Measurements from ENCODE around the gene RAB11FIP4. TPM values are rescaled to one million over a fixed set of nuclear protein-coding genes. Genes with fewer than 3 reads are reported as not detected.

The RAB11FIP4 gene
- total RNA-seq, 1 experiment from 2014 or later: under 0.01 TPM

DNA sequence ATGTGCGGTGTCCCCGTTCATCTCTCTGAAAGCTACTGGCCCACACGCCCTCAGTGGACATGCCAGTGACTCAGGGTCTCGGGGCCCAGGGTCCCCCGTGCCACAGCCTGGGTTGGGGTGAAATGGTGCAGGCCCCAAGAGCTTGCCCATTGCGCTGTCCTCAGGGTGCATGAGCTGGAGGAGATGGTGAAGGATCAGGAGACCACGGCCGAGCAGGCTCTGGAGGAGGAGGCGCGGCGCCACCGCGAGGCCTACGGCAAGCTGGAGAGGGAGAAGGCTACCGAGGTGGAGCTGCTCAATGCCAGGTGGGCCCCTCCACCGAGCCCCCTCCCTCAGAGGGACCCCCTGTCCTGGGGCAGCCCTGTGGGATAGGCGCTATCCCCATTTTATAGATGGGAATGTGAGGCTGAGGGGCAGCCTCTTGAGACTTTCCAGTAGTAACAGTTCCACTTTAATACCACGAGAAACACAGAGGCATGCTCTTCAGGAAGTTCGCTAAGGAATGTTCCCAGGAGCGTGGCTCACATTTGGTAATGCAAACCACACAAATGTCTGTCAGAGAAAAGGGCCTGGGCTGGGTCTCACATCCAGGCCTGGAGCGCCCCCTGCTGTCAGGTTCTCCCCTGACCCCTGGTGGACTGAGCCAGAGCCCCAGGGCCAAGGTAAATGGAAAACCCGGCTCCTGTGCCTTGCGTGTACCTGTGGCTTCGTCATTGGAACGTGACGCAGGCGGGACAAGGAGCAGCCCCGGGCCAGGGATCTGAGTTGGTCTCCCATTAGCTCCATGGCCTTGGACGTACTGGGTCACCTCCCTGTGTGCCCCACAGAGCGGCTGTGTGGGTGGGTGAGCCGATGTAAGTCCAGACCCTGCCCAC is 133.7 kb downstream of the RAB11FIP4 start:
- DNase-seq (ENCODE audit: low read depth): peak; percentile 81

DNA sequence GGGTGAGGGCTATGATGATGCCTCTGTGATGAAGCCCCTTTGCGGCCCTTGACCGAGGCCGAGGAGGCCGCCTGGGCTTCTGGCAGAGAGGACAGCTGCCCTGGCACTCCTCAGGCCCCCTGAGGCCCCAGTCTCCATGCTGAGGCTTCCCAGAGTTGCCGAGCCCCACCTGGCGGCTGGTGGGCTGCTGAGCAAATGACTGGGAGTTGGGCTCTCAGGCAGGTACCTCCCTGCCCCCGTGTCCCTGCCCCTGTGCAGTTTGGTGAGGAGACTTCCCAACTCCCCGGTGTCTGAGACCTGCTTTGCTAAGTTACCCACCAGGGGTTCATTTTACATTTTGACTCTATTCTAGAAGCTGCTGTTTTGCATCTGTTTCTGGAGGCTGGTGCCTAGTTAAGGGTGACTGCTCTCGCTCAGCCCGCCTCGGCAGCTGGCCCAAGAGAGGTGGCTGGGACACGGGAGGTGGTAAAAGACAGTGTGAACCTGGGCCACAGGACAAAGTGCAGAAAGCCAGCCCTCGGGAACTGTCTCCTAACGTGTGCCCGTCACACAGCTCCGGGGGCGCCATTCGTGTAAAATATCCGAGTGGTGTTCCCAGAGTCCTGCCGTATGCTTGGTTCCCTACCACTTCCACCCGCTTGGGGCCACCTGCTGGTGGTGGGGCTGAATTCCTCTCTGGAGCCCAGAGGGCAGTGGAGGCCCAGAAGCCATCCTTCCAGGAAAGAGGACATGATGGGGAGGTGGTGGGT is 134.5 kb downstream of the RAB11FIP4 start:
- DNase-seq (ENCODE audit: low read depth): peak; percentile 28

DNA sequence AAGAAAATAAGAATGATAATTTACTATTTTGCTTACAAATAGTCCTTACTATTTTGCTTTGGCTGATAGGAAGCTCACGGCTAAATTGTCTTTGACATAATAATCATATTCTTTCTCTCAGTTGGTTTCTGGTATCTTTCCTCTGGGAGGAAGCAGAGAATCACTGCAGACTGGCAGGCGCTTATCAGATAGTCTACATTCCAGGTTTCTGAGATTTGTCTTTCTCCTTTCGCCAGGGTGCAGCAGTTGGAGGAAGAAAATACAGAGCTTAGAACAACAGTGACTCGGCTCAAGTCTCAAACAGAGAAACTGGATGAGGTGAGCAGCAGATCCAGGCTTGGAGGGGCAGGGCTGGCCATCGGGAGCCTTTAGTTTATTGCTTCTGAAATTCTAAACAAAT is 136.1 kb downstream of the RAB11FIP4 start:
- peak; percentile 13 for DNase-seq (ENCODE audit: low read depth)

DNA sequence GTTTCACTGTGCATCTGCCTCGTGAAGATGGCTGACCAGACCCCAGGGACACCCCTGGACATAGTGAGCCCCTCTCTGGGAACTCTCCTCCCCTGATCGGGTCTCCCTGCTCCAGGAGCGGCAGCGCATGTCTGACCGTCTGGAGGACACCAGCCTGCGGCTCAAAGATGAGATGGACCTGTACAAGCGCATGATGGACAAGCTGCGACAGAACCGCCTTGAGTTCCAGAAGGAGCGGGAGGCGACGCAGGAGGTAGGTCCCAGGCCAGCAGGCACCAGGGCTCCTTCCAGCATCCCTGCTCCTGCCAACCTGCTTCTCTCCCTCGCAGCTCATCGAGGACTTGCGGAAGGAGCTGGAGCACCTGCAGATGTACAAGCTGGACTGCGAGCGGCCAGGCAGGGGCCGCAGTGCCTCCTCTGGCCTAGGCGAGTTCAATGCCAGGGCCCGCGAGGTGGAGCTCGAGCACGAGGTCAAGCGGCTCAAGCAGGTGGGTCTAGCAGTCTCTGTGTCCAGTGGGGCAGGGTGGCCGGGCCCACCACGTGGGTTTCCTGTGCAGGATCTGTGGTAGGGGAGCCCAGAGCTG is 136.9 kb downstream of the RAB11FIP4 start:
- no peak for DNase-seq (ENCODE audit: low read depth)

DNA sequence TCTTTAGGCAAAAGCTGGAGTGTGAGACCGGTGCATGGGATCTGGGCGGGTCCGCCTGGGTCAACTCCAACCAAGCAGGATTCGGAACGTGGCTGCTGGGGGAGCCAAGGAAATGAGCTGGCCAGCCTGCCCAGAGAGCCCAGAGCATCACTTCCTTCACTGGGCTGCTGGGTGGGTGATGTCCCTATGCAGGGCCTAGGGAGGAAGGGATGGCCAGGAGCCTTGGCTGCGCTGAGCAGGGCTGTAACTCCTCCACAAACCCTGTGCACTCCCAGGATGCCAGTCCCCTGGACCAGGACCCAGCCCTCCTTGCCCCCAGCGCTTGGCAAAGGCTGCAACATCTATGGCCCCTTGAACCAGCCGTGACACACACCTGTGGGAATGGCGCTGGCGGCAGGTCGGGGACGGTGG is 138.4 kb downstream of the RAB11FIP4 start:
- DNase-seq (ENCODE audit: low read depth): no peak

DNA sequence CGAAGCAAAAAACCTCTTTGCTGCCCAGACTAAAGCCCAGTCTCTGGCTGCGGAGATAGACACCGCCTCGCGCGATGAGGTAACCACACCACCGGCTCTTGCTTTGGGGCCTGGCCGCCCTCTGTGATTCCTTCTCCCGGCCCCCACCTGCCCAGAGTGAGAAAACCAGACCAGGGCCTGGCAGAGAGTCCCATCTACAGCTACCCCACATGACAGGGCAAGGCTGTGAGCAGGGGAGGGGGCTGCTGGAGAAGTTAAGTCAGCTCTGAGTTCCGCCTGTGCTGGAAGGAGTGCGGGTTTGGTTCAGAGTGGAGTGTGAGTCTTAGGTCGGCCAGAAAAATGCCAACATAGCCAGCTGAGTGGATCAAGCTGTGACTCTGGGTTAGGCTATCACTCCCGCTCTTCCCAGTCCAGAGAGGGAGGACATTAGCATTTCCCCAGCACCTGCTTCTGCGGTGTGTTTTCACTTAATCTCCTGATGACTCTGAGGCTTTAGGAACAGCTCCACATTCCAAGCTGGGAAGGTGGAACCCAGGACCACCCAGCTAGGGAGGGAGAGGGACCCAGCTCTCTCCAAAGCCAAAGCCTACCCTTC is 139.0 kb downstream of the RAB11FIP4 start:
- no peak for DNase-seq (ENCODE audit: low read depth)

DNA sequence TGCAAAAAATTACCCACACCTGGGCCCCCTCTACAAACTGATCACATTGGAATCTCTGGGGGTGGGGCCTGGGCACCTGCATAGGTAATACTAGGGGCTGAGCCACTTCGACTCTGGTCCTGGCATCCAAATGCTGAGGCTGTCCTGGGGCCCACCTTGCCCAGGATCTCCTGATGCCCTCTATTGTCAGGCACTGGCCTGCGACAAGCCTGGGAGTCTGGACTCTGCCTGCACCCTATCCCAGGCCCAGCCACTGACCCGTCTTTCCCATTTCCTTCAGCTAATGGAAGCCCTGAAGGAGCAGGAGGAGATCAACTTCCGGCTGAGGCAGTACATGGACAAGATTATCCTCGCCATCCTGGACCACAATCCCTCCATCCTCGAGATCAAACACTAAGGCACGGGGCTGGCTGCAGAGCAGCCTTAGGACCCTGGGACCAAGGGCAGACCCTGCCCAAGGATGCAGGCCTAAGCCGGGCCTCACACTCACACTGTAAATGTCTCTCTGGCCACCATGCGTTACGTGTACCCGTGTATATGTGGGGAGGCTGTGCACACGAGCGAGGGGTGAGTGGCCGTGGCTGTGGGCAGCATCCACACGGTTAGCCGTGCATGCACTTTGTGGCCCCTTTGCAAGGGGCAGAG is 140.0 kb downstream of the RAB11FIP4 start:
- DNase-seq (ENCODE audit: low read depth): no peak

DNA sequence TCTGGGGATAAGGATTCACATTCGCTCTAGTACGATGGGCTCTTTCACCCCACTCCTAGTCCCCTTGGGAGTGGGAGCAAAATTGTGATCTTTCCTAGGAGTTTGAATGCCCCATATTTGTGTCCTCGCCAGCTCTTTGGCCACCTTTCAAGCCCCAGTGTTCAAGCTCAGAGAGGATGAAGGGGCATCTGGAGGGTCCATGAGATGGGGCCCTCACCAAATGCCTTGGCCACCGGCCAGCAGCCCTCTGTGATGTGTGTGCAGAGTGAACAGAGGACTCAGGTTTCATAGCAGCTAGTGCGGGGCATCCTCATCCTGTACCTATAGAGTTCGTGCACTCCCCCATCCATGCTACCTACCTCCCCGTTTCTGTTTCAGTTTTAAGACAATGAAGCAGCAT is 140.6 kb downstream of the RAB11FIP4 start:
- no peak for DNase-seq (ENCODE audit: low read depth)

DNA sequence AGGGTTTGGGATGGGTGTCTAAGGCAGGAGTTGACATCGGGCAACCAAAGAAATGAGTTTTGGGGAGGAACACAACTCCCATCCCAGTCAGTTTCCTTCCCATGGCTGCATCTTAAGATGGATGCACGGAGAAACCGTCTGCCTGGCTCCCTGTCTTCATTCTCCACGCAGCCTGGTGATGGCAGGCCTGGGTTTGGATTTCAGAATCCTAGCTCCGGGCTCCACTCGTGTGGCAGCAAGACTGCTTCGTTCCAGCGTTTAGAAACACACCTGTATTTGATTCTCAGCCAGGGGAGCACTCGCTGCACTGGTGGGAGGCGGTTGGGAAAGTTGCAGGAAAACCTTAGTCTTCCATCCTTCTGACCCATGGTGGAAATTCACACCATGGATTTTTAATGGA is 141.1 kb downstream of the RAB11FIP4 start:
- DNase-seq (ENCODE audit: low read depth): no peak

DNA sequence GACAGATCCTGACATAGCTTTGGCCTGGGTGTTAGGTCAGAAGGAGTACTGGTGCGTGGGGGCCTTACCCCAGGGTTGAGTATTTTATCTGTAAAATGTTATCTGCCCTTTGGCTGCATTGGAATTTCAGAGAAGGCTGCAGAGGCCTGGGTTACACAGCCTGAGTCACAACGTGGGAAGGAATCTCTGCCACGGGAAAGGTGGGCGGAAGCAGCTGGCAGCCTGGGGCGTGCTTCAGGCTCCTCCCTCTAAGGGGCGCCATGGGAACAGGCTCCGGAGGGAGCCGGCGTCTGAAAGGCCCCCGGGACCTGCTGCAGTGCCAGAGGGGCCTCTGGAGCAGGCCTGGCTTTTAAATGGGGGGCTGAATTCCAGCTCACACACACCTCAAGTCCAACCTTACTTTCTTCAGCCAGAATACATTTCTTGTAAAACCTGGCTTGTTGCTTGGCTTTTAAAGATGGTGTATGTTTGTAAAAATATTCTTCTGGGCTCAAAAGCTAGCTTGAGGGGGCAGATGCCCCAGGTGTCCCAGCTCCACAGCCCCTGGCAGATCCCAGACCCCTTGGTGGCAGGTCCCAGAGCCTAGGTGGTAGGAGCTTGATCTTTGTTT is 142.2 kb downstream of the RAB11FIP4 start:
- peak; percentile 75 for DNase-seq (ENCODE audit: low read depth)

DNA sequence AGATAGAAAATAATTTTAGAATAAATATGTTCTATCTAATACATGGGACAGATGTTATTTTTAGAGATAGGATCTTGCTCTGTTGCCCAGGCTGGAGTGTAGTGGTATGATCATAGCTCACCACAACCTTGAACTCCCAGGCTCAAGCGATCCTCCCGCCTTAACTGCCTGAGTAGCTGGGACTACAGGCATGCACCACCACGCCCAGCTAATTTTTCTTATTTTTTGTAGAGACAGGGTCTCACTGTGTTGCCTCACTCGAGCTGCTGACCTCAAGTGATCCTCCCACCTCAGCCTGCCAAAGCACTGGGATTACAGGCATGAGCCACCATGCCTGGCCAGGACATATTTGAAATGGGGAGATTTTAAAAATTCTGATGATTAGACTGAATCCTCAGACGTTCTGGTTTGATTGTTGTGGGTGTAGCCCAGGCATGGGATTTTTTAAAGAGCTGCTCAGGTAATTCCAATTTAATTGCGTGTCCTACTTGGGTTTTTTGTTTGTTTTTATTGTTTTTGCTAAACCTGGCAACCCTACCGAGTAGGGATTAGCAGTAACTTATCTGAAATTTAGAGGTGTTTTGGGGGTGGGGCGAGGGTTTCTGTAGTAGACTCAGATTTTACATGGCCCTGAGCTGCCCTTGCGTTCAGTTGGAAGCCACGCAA is 142.9 kb downstream of the RAB11FIP4 start:
- DNase-seq (ENCODE audit: low read depth): no peak

DNA sequence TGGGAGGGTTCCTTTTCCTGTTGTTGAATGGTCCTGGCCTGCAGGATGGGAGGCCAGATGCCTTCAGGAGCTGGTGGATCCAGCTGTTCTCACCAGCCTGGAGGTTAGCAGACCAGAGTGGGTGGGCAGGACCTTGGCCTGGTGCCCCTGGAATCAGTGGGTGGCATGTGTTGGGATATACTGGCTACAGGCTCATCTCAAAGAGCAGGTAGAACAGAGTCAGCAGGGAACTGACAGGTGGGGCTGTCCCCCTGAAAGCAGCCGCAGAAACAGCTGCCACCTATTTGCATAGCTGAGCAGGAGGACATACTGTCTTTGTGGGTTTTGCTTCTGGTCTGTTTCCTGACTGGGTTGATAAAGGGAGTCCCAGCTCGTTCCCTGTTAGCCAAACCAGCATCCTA is 144.1 kb downstream of the RAB11FIP4 start:
- DNase-seq (ENCODE audit: low read depth): no peak

DNA sequence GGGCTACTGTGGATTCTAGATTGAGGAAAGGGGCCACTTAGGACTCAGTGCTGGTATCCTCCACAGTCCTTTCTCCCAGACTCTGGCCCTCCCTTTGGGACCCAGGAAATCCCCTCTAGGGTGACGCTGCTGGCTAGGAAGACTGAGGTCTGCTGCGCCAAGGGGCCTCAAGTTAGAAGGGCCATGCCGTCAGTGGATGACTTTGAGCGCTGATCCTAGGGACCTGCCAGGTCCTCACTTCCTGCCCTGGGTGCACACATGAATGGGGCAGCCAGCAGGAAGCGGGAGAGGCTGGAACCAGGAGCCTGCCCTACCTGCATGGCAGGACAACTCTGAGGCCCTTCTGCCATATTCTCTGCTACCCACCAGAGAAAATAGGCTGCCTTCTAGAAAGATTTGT is 145.0 kb downstream of the RAB11FIP4 start:
- no peak for DNase-seq (ENCODE audit: low read depth)

DNA sequence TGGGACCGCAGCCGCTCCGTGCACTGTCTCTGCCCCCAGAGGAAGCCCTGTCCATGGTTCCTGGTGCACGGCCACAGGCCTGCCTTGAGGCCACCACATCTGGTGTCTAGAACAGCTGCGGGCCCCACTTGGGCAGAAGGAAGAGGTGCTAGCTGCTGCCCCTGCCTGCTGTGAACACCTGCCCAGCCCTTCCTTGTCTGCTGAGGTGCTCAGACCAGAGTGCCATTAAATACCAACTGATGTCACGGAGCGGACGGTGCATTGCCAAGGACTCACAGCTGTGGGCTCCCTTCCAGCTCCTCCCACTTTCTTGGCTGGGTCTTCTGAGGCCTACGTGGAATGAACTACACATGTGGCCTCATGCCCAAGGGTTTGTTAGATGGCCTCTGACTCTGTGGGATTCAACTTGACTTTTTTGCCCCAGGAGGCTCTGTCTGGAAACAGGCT is 146.1 kb downstream of the RAB11FIP4 start:
- peak; percentile 42 for DNase-seq (ENCODE audit: low read depth)

DNA sequence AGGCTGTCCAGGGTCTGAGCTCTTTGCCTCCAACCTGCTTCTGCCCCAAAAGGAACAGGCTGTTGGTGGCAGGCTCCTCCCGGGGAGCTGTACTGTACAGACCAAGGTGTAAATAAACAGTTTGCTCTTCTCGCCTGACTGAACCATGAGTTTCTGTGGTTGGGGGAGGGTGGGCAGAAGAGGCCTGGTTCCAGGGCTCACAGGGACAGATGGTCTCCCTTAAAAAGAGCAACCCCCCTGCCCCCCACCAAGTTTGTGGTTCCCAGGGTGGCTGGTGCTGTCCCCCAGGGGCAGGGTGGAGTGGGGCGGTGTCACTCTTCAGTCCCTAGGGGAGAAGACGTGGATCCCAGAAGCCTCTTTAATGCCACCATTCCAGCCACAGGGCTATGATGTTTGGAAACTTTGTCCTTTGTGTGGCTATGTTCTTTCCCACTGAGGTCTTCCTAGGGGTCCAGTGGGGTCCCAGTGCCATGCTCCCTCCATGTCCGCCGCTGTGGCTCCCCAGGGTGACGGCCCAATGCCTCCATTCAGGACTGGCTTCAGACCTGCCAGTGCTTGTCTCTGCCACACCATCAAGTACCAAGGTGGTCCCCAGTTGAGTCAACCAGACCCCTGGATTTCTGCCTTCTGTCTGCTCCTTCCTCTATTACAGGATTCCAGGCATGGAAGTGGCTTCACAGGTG is 146.7 kb downstream of the RAB11FIP4 start:
- no peak for DNase-seq (ENCODE audit: low read depth)

DNA sequence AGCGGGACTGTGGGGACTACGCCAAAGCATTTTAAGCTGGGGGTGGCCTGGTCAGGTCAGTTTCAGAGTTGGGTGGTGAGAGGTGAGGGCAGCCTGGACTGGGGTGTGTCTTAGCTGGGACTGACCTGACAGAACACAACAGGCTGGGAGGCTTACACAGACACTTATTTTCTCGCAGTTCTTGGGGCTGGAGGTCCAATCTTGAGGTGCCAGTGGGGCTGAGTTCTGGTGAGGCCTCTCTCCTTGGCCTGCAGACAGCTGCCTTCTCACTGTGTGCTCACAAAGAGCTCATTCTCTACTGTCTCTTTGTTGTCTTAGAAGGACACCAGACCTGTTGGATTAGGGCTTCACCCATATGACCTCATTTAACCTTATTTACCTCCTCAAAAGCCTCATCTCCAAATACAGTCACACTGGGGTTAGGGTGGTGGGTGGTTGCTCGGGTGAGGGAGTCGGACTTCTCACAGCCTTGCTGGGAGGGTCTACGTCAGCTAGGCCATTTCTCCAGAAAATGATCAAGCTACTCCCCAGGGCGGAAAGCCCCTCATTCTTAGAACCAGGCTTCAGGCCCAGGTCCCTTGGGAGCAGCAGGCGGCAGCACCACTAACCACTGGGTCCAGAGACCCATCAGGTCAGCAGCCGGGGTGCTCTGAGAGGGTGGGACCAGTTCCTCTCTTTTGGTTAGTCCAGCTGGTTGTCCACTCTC is 149.3 kb downstream of the RAB11FIP4 start:
- DNase-seq (ENCODE audit: low read depth): no peak

DNA sequence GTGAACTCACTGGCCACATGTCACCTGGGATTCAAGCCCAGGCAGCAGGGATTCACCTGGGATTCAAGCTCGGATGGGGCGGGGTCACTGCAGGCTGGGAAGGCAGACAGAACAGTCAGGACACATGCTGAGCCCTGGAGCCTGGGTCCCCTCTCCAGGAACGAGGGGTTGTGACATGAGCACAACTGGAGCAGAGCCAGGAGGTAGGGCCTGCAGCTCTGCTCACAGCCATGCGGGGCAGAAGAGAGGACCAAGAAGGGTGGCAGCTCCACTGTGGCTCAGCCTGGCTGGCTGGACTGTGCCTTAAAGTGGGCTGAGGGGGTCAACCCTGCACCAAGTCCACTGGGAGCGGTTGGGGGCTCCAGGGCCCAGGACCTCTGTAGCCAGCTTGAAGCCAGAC is 150.1 kb downstream of the RAB11FIP4 start:
- peak; percentile 15 for DNase-seq (ENCODE audit: low read depth)

DNA sequence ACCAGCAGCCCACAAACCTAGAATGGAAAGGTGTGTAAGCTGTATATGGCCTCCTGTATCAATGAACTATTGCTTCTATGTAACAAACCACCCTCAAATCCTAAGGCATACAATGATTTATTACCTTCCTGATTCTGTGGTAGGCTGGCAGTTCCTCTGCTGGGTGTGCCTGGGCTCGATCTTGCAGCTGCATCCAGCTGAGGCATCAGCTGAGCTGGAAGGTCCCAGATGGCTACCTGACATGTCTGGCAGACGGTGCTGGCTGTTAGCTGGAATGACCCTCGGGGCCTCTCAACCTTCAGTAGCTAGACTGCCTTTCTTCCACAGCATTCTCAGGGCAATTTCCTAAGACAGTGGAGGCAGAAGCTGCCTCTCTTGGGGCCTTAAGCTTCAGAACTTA is 152.7 kb downstream of the RAB11FIP4 start:
- no peak for DNase-seq (ENCODE audit: low read depth)

DNA sequence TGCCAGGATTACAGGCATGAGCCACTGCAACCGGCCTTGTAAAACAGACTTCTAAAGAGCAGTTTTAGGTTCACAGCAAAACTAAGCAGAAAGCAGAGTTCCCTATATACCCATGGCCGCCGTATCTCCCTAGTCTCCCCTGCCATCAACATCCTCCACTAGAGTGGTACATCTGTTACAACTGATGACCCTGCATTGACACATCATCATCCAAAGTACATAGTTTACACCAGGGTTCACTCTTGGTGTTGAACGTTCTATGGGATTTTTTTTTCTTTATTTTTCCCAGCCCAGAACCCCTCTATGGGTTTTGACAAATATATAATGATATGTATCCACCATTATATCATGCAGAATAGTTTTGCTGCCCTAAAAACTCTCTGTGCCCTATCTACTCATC is 155.2 kb downstream of the RAB11FIP4 start:
- DNase-seq (ENCODE audit: low read depth): no peak
